Measurements from ENCODE around the gene STAT5B. TPM values are rescaled to one million over a fixed set of nuclear protein-coding genes. Genes with fewer than 3 reads are reported as not detected.

The STAT5B gene
- total RNA-seq, 1 experiment from 2014 or later: 42.9 TPM

DNA sequence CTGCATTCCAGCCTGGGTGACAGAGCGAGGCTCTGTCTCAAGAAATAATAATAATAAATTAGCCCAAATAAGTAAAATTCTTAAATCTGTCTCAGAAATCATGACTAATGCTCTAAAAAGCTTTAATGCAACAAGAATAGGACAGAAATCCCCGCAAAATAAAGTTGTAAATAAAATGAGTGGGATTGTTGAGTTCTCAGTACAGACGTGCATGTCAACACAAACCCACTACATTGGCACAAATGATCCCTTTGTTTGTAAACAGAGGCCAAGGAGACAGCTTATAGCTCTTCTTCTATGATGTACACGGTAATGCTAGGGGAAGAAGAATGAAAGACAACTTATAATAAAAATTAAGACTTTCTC lies 6.0 kb downstream of the STAT5B start:
- Histone ChIP-seq H2BK20ac (ENCODE audit: low read depth, low read length, poor library complexity, severe bottlenecking) (no peak overlapping the region), H4K8ac (replicated peaks; ENCODE audit: insufficient read length, low read depth, low read length) (no peak overlapping the region), H3K27ac (ENCODE audit: insufficient read length, low read depth, low read length) (no peak overlapping the region), H3K14ac (ENCODE audit: insufficient read depth, low read length) (no peak overlapping the region), H3K79me1 (ENCODE audit: insufficient read depth, low read depth, low read length, poor library complexity, severe bottlenecking) (peaks cover 5% of the 10 kb centered on the region), H2BK5ac (ENCODE audit: insufficient read length, low read length) (no peak overlapping the region), H3K9ac (ENCODE audit: extremely low read depth, insufficient read length, low read length) (no peak overlapping the region), H2BK120ac (ENCODE audit: low read depth, low read length, poor library complexity, severe bottlenecking) (no peak overlapping the region), H3K79me2 (ENCODE audit: insufficient read depth, low read length) (peaks cover 4% of the 10 kb centered on the region; the same call in 1 of the 2 replicates), H4K20me1 (ENCODE audit: control insufficient read depth, insufficient read depth, insufficient read length) (no peaks in the 10 kb centered on the region), H3K4me1 (ENCODE audit: insufficient read depth, low read length) (peaks cover 9% of the 10 kb centered on the region), H3K18ac (ENCODE audit: insufficient read length, low read depth, low read length) (no peak overlapping the region), H3K23ac (ENCODE audit: insufficient read length, low read depth, low read length) (no peak overlapping the region), H3K4ac (ENCODE audit: low read depth, low read length) (no peak overlapping the region), H3K9me3 (ENCODE audit: control insufficient read depth, low read depth, low read length) (no peaks in the 10 kb centered on the region), H3K23me2 (ENCODE audit: insufficient read length, low read depth, low read length, poor library complexity, severe bottlenecking) (peaks cover 5% of the 10 kb centered on the region), H4K5ac (ENCODE audit: insufficient read length, low read depth, low read length) (no peak overlapping the region), H2AFZ (ENCODE audit: low read length) (no peak overlapping the region), H3T11ph (ENCODE audit: low read length) (no peak overlapping the region), H3K56ac (ENCODE audit: insufficient read length, low read depth, low read length) (no peak overlapping the region), H3K27me3 (ENCODE audit: insufficient read depth, low read length) (no peaks in the 10 kb centered on the region), H4K91ac (ENCODE audit: insufficient read length, low read depth, low read length) (no peak overlapping the region), H2BK15ac (ENCODE audit: low read depth, low read length) (no peak overlapping the region), H3K4me2 (ENCODE audit: insufficient read depth, insufficient read length, low read length) (no peak overlapping the region), H2AK5ac (ENCODE audit: insufficient read length, low read length) (no peak overlapping the region), H2BK12ac (ENCODE audit: insufficient read length, low read depth, low read length) (no peak overlapping the region)
- Mint-ChIP-seq H3K27ac (no peak overlapping the region; a peak in 1 of 7 replicates), H3K9me3 (peaks cover 0 to 4% of the 10 kb centered on the region in 2 experiments; a peak in 2 of 5 replicates), H3K36me3 (ENCODE audit: insufficient read depth in 1 of 3, low read depth in 3 of 3) (no peaks in the 10 kb centered on the region; a peak in 1 of 7 replicates), H3K4me1 (peaks cover 33 to 37% of the 10 kb centered on the region in 2 experiments), H3K4me3 (no peak overlapping the region), H3K27me3 (ENCODE audit: low read depth) (no peaks in the 10 kb centered on the region)
- DNase-seq: no peak
- WGBS (ENCODE audit: extremely low coverage, insufficient read length, low lambda C conversion rate): no CpG with 5 or more reads among the region's 4 CpGs
- TF ChIP-seq, protein P1, sequence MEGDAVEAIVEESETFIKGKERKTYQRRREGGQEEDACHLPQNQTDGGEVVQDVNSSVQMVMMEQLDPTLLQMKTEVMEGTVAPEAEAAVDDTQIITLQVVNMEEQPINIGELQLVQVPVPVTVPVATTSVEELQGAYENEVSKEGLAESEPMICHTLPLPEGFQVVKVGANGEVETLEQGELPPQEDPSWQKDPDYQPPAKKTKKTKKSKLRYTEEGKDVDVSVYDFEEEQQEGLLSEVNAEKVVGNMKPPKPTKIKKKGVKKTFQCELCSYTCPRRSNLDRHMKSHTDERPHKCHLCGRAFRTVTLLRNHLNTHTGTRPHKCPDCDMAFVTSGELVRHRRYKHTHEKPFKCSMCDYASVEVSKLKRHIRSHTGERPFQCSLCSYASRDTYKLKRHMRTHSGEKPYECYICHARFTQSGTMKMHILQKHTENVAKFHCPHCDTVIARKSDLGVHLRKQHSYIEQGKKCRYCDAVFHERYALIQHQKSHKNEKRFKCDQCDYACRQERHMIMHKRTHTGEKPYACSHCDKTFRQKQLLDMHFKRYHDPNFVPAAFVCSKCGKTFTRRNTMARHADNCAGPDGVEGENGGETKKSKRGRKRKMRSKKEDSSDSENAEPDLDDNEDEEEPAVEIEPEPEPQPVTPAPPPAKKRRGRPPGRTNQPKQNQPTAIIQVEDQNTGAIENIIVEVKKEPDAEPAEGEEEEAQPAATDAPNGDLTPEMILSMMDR (conservative IDR thresholded peaks at IDR 0.05): no peak

Data from H9 (cell line).